Hematopoietic multipotent progenitor cell treated with erythropoietin and hydrocortisone succinate and interleukin-3 and kit ligand, for 17 days (in vitro differentiated cells): ENCODE results near the gene GNAS.
"Not testable (repeated sequence)": the region's sequence is repeated elsewhere in the genome, so short reads cannot be mapped to it uniquely, and the experiment has no call there.

Source experiments
- DNase-seq: peaks from one replicate; pipeline ENCODE4 v3.0.0-alpha.2; 2015; ENCODE audit warnings: low spot score

GNAS gene

GRCh38 chr20:58828804-58829203 is 23.7 kb upstream of the GNAS start:
- not testable (repeated sequence) for DNase-seq

DNA sequence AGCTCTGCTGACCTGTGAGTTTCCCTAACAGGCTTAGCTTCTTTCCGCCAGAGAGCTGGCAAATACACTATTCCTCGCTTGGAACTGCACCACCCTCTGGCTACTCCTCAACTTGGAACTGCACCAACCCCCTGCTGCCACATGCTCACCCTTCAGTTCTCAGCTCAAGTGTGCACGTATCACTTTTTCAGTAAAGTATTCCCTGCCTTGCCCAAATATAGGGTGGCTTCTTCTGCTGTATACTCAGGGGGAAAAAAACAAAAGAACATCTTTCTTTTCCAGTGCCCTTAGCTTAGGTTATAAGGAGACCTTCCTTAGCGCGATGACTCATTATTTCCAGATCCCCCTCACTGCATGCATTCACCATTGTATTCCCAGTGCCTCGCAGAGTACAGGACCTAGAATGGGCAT is 23.0 kb upstream of the GNAS start:
- DNase-seq = no peak

DNA sequence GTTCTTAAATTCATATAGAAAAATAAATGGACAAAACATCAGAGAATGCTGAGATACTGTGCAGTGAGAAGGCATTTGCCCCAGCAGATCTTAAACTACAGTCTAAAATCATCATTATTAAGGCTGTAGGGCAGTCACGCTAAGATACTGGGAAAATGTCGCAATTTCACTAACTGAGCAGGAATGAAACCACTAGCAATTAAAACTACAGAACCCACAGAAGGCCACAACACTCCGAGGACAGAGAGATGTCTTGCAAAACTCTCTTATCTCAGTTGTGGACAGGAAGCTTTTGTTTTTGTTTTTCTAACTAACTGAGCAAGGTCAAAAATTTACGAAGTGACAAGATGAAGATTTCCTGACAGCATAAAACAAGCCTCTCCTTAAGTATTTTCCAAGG is 20.1 kb upstream of the GNAS start:
- no peak for DNase-seq

DNA sequence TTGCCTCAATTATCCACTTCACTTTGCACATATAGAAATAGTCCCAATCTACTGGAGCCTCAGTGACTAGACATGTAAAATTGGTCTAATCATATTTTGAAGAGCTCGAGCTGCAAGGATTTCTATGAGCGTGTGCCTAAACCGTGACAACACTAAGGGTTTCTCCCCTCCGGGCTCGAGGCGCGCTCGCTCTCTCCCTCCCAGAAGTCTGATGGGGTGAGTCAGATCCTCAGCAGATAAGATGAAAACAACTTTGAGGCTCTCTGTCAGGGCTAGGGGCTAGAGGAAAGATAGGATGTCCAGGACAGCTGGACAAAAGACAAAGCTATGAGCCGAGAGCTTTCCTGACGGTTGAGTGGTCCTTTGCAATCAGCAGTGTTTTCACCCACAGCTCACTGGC is 18.6 kb upstream of the GNAS start:
- DNase-seq = no peak

GRCh38 chr20:58835231-58835630 is 17.3 kb upstream of the GNAS start:
- no peak for DNase-seq

GRCh38 chr20:58836616-58837204 is 15.8 kb upstream of the GNAS start:
- DNase-seq = no peak

DNA sequence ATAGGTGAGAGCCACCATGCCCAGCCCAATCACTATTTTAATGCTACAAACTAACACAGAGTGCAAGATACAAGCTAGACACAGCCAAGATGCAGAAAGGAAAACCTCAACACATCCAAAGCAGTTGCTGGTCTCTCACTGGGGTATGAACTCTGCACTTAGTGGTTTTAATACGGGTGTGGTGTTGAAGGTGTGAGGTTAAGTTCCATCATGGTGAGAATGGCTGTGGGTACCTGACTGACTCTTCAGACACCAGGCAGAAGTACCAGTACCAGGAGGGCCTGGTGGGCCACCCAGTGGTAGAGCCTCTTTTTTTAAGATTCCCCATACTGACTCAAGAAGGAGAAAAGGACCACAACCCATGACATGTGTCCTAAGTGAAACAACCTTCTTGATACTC is 14.8 kb upstream of the GNAS start:
- DNase-seq = no peak

- no peak for DNase-seq
These were observed 14.3 kb upstream of the GNAS start for GRCh38 chr20:58838174-58838573.

- no peak for DNase-seq
These were observed 13.0 kb upstream of the GNAS start for GRCh38 chr20:58839474-58839874.

- no peak for DNase-seq
These were observed 12.3 kb upstream of the GNAS start for GRCh38 chr20:58839991-58840747.

GRCh38 chr20:58840816-58841538 is 11.5 kb upstream of the GNAS start:
- no peak for DNase-seq

- DNase-seq = no peak
These were observed 10.8 kb upstream of the GNAS start for GRCh38 chr20:58841539-58842264.

DNA sequence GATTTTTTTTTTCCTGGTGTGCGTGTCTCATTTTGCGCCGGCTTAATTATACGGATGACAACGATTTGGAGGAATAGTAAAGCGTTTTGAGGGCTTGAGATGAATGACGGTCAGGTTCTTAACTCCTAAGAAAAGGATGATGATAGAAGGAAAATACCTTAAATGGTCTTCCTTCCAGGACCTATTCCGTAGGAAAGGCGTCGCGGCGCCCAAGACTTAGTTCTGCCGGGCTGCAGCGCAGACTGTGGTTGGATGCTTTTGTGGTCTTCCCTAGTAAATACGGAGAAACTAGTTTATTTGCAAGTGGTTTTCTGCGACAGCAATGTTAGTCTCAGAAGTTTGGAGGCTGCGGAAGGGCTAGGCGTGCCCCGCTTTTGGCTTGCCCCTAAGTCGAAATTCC is 10.2 kb upstream of the GNAS start:
- DNase-seq = no peak

DNA sequence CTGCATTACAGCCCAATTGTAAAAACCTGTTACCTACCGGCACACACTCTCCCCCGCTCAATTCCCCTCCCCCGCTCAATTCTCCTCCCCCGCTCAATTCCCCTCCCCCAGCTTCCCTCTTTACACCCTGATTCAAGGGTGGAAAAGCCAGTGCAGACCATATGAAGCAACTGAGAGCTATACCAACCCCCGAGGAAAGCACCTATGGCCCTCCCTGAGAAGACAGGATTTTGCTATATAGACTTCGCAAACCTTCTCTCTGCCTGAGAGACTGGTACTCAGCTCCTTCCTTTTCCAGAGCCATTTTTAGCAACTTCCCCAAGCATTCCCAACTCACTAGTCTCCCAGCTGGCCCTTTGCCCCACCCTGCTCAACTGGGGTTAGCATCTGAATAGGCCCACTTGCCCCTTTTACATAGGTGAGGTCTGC is 9.4 kb upstream of the GNAS start:
- DNase-seq = no peak

DNA sequence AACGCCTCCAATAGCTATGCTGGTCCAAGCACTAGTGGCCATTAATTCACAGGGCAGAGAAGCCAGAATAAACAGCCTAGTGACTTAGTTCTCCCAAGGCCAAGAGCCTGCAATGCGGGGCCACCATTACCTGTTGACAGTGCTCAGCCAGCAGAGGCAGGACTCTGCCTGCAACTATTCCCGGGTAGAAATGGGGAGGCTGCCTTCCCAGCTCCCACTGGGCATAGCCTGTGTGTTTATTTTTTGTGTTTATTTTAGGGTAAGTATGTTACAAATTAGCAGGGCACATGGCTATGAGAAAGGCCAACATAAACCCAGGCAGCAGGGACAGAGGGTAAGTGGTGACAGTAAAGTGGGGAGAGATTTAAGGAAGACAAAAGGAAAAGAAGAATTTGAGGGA is 6.8 kb upstream of the GNAS start:
- no peak for DNase-seq

GRCh38 chr20:58847463-58847862 is 5.1 kb upstream of the GNAS start:
- no peak for DNase-seq

DNA sequence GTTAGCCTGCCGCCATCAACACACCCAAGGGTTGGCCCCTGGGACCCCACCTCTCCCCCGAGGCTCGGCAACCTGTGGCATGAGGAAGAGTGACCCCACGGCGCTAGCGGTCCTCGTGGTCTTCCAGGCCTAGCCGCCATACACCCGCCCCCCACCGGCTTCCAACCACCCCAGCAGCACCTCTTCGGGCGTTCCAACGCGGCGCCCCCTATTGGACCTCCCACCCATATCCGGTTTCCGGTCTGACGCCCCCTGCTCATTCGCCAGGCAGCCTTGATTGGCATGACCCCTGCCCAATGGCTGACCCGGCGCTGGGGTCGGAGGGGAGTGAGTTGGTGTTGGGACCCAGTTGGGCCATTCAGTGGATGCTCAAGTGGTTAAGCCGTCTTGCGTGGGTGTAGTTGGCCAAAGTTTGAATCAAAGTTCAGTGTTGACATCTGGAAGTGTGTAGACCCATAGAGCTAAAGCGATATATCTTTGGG is 1.8 kb upstream of the GNAS start, which contains the start of gene GNAS-AS1:
GNAS-AS1 (minus strand) TSS at position 210 of the 482 bp plus-strand sequence.
- DNase-seq = no peak

GRCh38 chr20:58851221-58851968 is 1.1 kb upstream of the GNAS start:
- no peak for DNase-seq

GRCh38 chr20:58851969-58852458 is 502 bp upstream of the GNAS start:
- DNase-seq = no peak

DNA sequence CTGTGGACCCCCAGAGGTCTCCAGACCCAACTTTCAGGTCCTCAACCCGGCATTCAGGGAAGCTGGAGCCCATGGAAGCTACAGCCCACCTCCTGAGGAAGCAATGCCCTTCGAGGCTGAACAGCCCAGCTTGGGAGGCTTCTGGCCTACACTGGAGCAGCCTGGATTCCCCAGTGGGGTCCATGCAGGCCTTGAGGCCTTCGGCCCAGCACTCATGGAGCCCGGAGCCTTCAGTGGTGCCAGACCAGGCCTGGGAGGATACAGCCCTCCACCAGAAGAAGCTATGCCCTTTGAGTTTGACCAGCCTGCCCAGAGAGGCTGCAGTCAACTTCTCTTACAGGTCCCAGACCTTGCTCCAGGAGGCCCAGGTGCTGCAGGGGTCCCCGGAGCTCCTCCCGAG is 950 bp downstream of the GNAS start:
- DNase-seq = no peak

GRCh38 chr20:58853976-58854637 is 1.6 kb downstream of the GNAS start:
- no peak for DNase-seq
